ENCODE results near the gene ZNF433. TPM values are rescaled to one million over a fixed set of nuclear protein-coding genes. Genes with fewer than 3 reads are reported as not detected.

ZNF433 gene
- total RNA-seq, 2 donors from 2014 or later = 10.2 to 10.4 TPM

GRCh38 chr19:11970174-11970573 lies 65.3 kb downstream of the ZNF433 start:
- Histone ChIP-seq H3K36me3 (no peaks in the 10 kb centered on the region), H3K9me3 (no peaks in the 10 kb centered on the region), H3K4me1 (replicated peaks) (no peaks in the 10 kb centered on the region), H3K4me3 (no peak overlapping the region), H3K27me3 (replicated peaks; ENCODE audit: insufficient read depth) (no peaks in the 10 kb centered on the region), H3K27ac (no peak overlapping the region)
- WGBS = 89% methylated on average over 1 of the region's 1 CpG
- intact Hi-C loops (cut with DNase I) = no loop called here
- no peak for DNase-seq (ENCODE audit: low spot score)
- TF ChIP-seq POLR2A (IDR thresholded peaks at IDR 0.05) (no peak), CTCF (IDR thresholded peaks at IDR 0.05) (no peak), POLR2AphosphoS5 (IDR thresholded peaks at IDR 0.05) (no peak)

GRCh38 chr19:11964858-11965645 lies 70.4 kb downstream of the ZNF433 start, which contains the start of gene ZNF763:
ZNF763 (plus strand) TSS chr19:11965040; CDS start chr19:11965209, 169 bp downstream.
- TF ChIP-seq POLR2AphosphoS5 (IDR thresholded peaks at IDR 0.05) = peak; percentile 88
- TF ChIP-seq POLR2A (IDR thresholded peaks at IDR 0.05) = peak; percentile 63
- TF ChIP-seq CTCF (IDR thresholded peaks at IDR 0.05) = no peak
- under 1% methylated on average over 44 of the region's 47 CpGs for WGBS
- H3K36me3 ChIP-seq = no peaks in the 10 kb centered on the region
- no peaks in the 10 kb centered on the region for H3K4me1 ChIP-seq (replicated peaks)
- H3K9me3 ChIP-seq = no peaks in the 10 kb centered on the region
- H3K27me3 ChIP-seq (replicated peaks; ENCODE audit: insufficient read depth) = no peaks in the 10 kb centered on the region
- peak within 1 kb of the TSS; percentile 69 to 71 for H3K4me3 ChIP-seq
- intact Hi-C loops (cut with DNase I) = loop anchor here (1.0 to 10.0 kb wide), 3 partner anchors 23 to 180 kb away; partner anchors contain the start of genes ZNF20 and ZNF700
- peak within 1 kb of the TSS; percentile 95 to 97 for H3K27ac ChIP-seq
- peak; percentile 95 for DNase-seq (ENCODE audit: low spot score)

Small RNAs within 50 kb of the gene (small RNA-seq; reads per million reads assigned to genes)
- gene RNA5SP464 (0 reads per million in 2 donors), gene RNA5SP465 (0 to 1.4 reads per million in 2 donors), gene RNA5SP466 (0 reads per million in 2 donors)

Other genes with a start within 250 kb of the ZNF433 start
- 1 to 10 TPM; 1.6 to 2.3 TPM for gene ZNF491, start 237.2 kb downstream of the ZNF433 start, total RNA-seq
- 10 to 100 TPM; 17.5 to 17.9 TPM for gene ZNF440, start 221.4 kb downstream of the ZNF433 start, total RNA-seq
- gene ZNF439, start 187.0 kb downstream of the ZNF433 start, total RNA-seq = 10 to 100 TPM in 1 of 2 donors, 1 to 10 TPM in 1; 8.5 to 16.1 TPM
- 10 to 100 TPM; 14.4 to 28.1 TPM for gene ZNF69, start 147.9 kb downstream of the ZNF433 start, total RNA-seq
- gene ZNF700, start 110.6 kb downstream of the ZNF433 start, total RNA-seq = 10 to 100 TPM; 16.8 to 18.0 TPM
- gene ZNF763, start 70.6 kb downstream of the ZNF433 start, total RNA-seq = 1 to 10 TPM; 4.0 to 5.6 TPM
- gene ZNF878, start 17.3 kb upstream of the ZNF433 start, total RNA-seq = not detected
- 10 to 100 TPM; 13.4 to 16.2 TPM for gene ZNF844, start 29.1 kb upstream of the ZNF433 start, total RNA-seq
- 1 to 10 TPM in 1 of 2 donors, not detected in 1; 6.0 TPM for gene ZNF20, start 104.7 kb upstream of the ZNF433 start, total RNA-seq
- gene ZNF625, start 121.1 kb upstream of the ZNF433 start, total RNA-seq = 10 to 100 TPM in 1 of 2 donors, 1 to 10 TPM in 1; 7.8 to 15.6 TPM
- gene ZNF136, start 127.4 kb upstream of the ZNF433 start, total RNA-seq = 10 to 100 TPM; 11.9 to 14.9 TPM

All from prostate gland (tissue), 2 donors.